Activated CD4-positive, alpha-beta memory T cell treated with anti-CD3 and anti-CD28 coated beads, Interleukin-2, amount 10 ng/mL, durations not matched to agents 7 days and 5 days (primary cell): Measurements from ENCODE around the gene VAPA. TPM values are rescaled to one million over a fixed set of nuclear protein-coding genes. Genes with fewer than 3 reads are reported as not detected.

Source experiments
- CTCF ChIA-PET: fragments of 350-600 bp; sonication (Branson Sonifier 250); formaldehyde crosslinking; loops from one replicate; lab custom pipeline; 2021; ENCODE audit warnings: antibody characterized with exemption, inconsistent platforms; lab: Charles Lee
- POLR2A ChIA-PET: fragments of 350-600 bp; sonication (Branson Sonifier 250); formaldehyde crosslinking; loops from one replicate; lab custom pipeline; 2021; ENCODE audit warnings: antibody characterized with exemption; lab: Charles Lee
- DNase-seq: peaks from one replicate; pipeline ENCODE4 v3.0.0-alpha.2; 2020
- H3K27ac Mint-ChIP-seq: one replicate; pipeline ENCODE4 v1.8.0; 2021; ENCODE audit warnings: mild to moderate bottlenecking, mixed read lengths
- H3K27me3 Mint-ChIP-seq: one replicate; pipeline ENCODE4 v1.8.0; 2021; ENCODE audit warnings: mixed read lengths
- H3K36me3 Mint-ChIP-seq: one replicate; pipeline ENCODE4 v1.8.0; 2021; ENCODE audit warnings: low read depth, mixed read lengths
- H3K4me1 Mint-ChIP-seq: one replicate; pipeline ENCODE4 v1.8.0; 2021; ENCODE audit warnings: mixed read lengths
- H3K4me3 Mint-ChIP-seq: one replicate; pipeline ENCODE4 v1.8.0; 2021; ENCODE audit warnings: mild to moderate bottlenecking, mixed read lengths
- H3K9me3 Mint-ChIP-seq: one replicate; pipeline ENCODE4 v1.8.0; 2021; ENCODE audit warnings: mixed read lengths
- total RNA-seq, 2 experiments: library from RNA; stranded (reverse); gene quantifications; one replicate each; pipeline ENCODE4 v1.2.3, GENCODE V29; 2021

VAPA gene
- total RNA-seq, 2 experiments from 2014 or later: 132 to 142 TPM

DNA sequence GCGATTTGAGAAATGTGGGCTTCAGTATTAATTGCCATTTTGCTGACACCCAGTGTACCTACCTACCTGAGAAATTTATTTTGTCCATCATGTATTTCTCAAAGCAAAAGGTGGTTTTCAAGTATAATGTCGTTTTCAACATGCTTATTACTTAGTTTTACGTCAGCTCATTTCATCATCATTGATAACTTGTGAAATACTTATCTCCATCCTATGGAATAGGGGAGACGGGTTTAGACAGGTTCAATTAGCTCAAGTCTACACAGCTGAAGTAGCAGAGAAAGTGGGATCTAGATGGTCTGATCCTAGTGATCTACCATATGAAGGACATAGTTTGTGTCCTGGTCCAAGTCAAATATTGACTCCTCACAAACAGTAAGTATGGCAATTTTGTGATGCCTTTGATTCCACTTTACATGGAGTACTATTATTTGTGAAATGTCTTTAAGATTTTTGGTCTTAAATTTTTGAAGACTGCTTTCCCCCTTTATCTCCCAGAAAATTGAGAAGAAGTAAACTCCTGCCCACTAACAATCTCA lies 45.1 kb downstream of the VAPA start:
- H3K27ac Mint-ChIP-seq: no peak overlapping the region
- no peak overlapping the region for H3K4me3 Mint-ChIP-seq
- peaks cover 3% of the 10 kb centered on the region for H3K27me3 Mint-ChIP-seq
- no peak for DNase-seq
- H3K4me1 Mint-ChIP-seq: no peaks in the 10 kb centered on the region
- H3K9me3 Mint-ChIP-seq: no peaks in the 10 kb centered on the region
- POLR2A ChIA-PET: interaction anchor here (2.7 kb wide), 1 partner anchor 45 kb away, joined by 15 read pairs; the partner anchor contains the start of gene VAPA
- H3K36me3 Mint-ChIP-seq: peaks cover 15% of the 10 kb centered on the region
- CTCF ChIA-PET: interaction anchor here (1.9 kb wide), 1 partner anchor 13 kb away, joined by 7 read pairs; no protein-coding TSS in a partner anchor

DNA sequence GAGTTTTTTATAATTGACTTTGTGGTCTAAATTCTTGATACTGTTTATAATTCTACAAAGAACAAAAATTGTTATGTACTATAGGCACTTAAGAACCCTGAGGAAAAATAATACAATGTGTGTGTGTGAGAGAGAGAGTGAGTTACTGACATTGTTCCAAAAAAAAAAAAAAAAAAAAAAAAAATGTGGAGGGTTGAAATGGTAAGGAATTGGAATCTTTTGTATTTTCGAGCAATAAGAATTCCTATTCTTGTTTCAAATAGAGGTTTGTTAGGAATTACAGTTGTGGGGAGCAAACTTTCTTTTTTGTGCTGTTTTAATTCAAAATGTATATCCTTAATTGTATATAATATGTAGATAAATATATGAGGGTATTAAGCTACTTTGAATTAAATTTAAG lies 45.7 kb downstream of the VAPA start:
- Mint-ChIP-seq H3K4me1 (no peaks in the 10 kb centered on the region), H3K4me3 (no peak overlapping the region), H3K36me3 (peaks cover 11% of the 10 kb centered on the region), H3K27me3 (peaks cover 3% of the 10 kb centered on the region), H3K27ac (no peak overlapping the region), H3K9me3 (no peaks in the 10 kb centered on the region)
- ChIA-PET CTCF (interaction anchor here (1.9 kb wide), 2 partner anchors 9 to 13 kb away, joined by 6 to 7 read pairs; no protein-coding TSS in a partner anchor), POLR2A (no interaction called here)
- no peak for DNase-seq

DNA sequence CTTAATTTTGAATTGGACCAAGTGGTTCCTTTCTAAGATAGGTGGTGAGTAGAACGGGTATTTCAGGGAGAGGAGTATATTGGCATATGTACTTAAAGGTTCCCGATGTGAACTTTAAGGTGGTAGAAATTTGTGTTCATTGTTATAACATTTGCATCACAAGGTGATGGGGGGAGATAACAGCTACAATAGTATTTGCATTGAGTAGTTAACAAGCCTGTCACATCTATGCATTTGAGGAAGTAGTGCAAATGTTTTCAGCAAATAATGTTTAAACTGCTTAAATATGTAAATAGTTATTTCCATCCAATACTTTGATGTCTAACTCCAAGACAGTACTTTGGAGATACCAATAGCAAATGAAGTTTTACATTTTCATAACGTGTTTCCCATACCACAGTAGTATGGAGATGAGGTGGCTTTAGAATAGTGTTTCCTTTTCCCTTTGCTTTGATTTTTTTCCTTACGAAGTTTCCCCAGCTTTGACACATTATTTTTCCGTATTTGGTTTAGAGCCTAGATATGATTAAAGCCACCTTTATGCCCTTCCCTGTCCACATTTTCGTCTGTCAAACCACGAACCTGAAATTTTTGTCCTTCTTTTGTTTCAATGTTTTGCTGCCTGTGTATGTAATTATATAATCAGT lies 46.6 kb downstream of the VAPA start:
- H3K36me3 Mint-ChIP-seq: peaks cover 8% of the 10 kb centered on the region
- DNase-seq: no peak
- peaks cover 3% of the 10 kb centered on the region for H3K27me3 Mint-ChIP-seq
- H3K4me3 Mint-ChIP-seq: no peak overlapping the region
- no peaks in the 10 kb centered on the region for H3K9me3 Mint-ChIP-seq
- CTCF ChIA-PET: interaction anchor here (1.9 kb wide), 2 partner anchors 10 to 12 kb away, joined by 6 to 7 read pairs; no protein-coding TSS in a partner anchor
- POLR2A ChIA-PET: interaction anchor here (1.0 kb wide), 1 partner anchor 11 kb away, joined by 3 read pairs; no protein-coding TSS in a partner anchor
- H3K4me1 Mint-ChIP-seq: no peaks in the 10 kb centered on the region
- no peak overlapping the region for H3K27ac Mint-ChIP-seq

DNA sequence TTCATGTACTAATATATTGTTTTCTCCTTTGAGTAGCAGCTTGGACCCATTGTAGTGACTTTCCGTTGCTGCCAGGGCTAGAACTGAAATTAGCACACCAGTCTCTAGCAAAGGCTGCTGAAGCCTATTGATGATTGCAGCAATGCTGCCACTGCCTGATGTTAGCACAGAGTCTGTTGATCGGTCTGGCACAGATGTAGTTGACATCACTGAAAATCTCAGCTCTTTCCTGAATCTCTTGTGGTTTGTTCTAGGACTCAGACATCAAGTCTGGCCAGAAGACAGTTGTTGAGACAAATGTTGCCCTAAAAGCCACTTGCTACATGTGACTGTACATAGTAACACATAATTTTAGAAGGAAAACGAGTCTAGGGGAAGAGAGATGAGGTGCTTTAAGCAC lies 47.2 kb downstream of the VAPA start:
- CTCF ChIA-PET: interaction anchor here (1.9 kb wide), 1 partner anchor 10 kb away, joined by 6 read pairs; no protein-coding TSS in a partner anchor
- peaks cover 3% of the 10 kb centered on the region for H3K36me3 Mint-ChIP-seq
- no peak overlapping the region for H3K4me3 Mint-ChIP-seq
- peaks cover 7% of the 10 kb centered on the region for H3K27me3 Mint-ChIP-seq
- no peaks in the 10 kb centered on the region for H3K9me3 Mint-ChIP-seq
- H3K4me1 Mint-ChIP-seq: peaks cover 5% of the 10 kb centered on the region
- no peak overlapping the region for H3K27ac Mint-ChIP-seq
- no peak for DNase-seq
- POLR2A ChIA-PET: interaction anchor here (1.0 kb wide), 1 partner anchor 12 kb away, joined by 3 read pairs; no protein-coding TSS in a partner anchor

DNA sequence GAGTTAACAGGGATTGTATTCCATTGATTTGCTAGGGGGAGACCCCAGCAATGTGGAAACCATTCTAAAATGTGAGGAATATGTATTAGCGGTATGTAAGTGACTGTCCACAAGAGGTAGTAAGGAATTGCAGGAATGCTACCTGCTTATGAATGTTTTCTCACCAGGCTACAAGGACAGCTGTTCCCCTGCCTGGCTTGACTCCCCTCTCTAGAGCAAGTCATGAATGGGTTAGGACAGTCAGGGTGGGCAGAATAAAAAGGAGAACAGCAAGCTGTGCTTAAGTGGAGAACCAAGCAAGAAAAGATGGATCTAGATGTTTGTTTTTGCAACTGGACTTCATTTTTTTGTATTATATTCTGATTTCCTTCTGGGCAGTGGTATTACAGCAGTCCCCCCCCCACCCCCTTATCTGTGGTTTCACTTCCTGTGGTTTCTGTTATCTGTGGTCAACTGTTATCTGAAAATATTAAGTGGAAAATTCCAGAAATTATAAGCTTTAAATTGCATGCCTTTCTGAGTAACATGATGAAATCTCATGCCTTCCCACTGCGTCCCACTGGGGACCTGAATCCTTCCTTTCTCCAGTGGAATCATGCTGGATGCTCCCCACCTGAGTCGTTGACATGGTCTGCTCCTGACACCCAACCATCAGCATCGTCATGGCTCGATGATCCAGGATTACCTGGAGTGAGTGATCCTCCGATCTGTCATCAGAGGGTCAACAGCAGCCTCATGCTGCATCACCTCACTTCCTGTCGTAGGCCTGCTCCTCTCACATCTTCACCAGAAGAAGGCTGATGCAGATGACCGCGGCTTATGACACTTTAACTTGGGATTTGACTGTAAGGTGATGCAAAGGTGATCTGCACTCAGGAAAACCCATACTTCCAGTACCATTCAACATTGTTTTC lies 52.2 kb downstream of the VAPA start:
- no peak for DNase-seq
- Mint-ChIP-seq H3K4me1 (peaks cover 13% of the 10 kb centered on the region), H3K27me3 (peaks cover 30% of the 10 kb centered on the region), H3K4me3 (no peak overlapping the region), H3K27ac (no peak overlapping the region), H3K36me3 (no peaks in the 10 kb centered on the region), H3K9me3 (no peaks in the 10 kb centered on the region)
- CTCF ChIA-PET: no interaction called here
- POLR2A ChIA-PET: no interaction called here

DNA sequence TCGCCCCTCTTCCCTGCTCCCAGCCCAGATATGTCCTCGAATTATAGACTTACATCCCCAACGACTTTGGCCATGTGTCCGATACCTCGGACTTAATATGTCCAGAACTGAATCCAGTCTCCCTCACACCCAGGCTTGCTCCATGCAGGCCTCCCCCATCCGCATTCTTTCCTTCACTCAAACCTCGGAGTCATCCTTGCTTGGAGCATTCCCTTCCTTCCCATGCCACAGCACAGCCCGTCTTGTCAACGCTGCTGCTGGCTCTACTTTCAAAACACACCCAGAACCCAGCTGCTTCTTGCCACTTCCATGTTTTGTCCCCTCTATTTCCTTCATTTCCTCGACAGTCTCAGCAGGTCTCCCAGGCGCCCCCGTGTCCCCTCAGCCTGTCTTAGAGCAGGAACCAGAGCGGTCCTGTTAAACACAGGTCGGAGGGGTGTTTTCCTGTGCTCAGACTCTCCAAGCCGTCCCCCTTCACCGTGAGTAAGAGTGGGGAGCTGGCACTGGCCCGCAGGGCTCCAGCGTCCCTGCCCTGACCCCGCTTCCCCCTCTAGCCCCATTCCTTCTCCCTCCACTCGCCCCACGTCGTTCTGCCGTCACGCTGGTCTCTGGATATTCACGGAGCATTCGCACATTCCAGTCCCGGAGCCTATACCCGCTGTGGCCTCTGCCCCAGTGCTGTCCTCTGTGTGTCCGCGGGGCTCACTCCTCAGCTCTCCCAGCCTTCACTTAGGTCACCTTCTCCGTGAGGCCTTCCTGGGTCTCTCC lies 54.4 kb downstream of the VAPA start:
- Mint-ChIP-seq H3K27ac (no peak overlapping the region), H3K9me3 (no peaks in the 10 kb centered on the region), H3K36me3 (no peaks in the 10 kb centered on the region), H3K4me1 (peaks cover 13% of the 10 kb centered on the region), H3K4me3 (no peak overlapping the region), H3K27me3 (peaks cover 33% of the 10 kb centered on the region)
- ChIA-PET POLR2A (interaction anchor here (1.1 kb wide), 1 partner anchor 55 kb away, joined by 4 read pairs; the partner anchor contains the start of gene VAPA), CTCF (interaction anchor here (1.3 kb wide), 1 partner anchor 19 kb away, joined by 3 read pairs; no protein-coding TSS in a partner anchor)
- DNase-seq: no peak

DNA sequence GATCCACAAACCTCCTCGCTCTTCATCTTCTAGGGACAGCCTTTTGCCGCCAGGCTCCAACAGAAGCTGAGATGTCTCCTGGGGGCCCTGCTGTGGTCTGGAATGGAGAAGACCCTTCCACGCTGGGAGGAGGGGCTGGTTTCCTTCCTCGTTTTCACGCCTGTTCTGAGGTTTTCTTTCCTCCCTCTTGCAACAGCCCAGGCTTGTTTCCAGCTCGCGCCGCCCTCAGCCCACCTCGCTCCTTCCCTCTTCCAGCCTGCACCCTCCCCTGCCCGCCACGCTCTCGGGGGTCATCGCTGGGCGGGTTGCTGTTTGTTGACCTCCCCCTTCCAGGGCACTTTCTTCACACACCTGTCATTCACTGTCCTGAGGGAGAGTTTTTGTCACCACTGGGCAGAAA lies 55.4 kb downstream of the VAPA start:
- DNase-seq: no peak
- CTCF ChIA-PET: interaction anchor here (1.3 kb wide), 1 partner anchor 20 kb away, joined by 3 read pairs; no protein-coding TSS in a partner anchor
- H3K4me3 Mint-ChIP-seq: no peak overlapping the region
- peaks cover 13% of the 10 kb centered on the region for H3K4me1 Mint-ChIP-seq
- POLR2A ChIA-PET: interaction anchor here (1.1 kb wide), 1 partner anchor 56 kb away, joined by 4 read pairs; the partner anchor contains the start of gene VAPA
- H3K27ac Mint-ChIP-seq: no peak overlapping the region
- H3K9me3 Mint-ChIP-seq: no peaks in the 10 kb centered on the region
- H3K36me3 Mint-ChIP-seq: no peaks in the 10 kb centered on the region
- H3K27me3 Mint-ChIP-seq: peaks cover 36% of the 10 kb centered on the region

DNA sequence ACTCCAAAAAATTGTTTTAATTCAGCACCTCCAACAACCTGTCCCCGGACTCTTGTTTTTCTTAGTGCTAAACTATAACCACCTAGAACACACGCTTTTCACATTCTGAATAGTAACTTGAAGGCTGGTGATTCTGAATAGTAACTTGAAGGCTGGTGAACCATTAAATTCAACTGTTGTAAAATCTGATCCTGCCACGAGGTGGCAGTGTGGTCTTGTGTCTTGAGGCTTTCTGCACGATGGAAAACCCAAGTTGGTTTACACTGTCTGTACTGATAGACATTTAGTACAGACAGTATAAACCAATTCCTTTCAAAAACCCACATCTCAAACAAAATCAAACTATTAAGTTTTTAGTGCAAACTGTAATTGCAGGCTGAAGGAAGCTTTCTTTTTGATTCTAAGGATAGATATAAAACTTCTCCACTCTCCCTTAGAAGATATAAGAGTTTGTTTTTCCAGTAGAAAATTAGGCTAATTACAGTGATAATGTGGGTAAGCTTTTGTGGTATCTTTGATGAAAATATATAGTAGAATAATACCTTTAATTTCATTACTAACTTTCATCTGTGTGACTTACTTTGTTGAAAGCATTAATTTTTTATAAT lies 57.6 kb downstream of the VAPA start:
- Mint-ChIP-seq H3K27me3 (peaks cover 32% of the 10 kb centered on the region), H3K9me3 (peaks cover 2% of the 10 kb centered on the region), H3K27ac (no peak overlapping the region), H3K36me3 (no peaks in the 10 kb centered on the region), H3K4me3 (no peak overlapping the region), H3K4me1 (peaks cover 4% of the 10 kb centered on the region)
- CTCF ChIA-PET: interaction anchor here (0.5 to 3.6 kb wide), 8 partner anchors 8 to 1196 kb away, joined by 3 to 25 read pairs (median 6); no protein-coding TSS in a partner anchor
- POLR2A ChIA-PET: no interaction called here
- DNase-seq: peak; percentile 73

DNA sequence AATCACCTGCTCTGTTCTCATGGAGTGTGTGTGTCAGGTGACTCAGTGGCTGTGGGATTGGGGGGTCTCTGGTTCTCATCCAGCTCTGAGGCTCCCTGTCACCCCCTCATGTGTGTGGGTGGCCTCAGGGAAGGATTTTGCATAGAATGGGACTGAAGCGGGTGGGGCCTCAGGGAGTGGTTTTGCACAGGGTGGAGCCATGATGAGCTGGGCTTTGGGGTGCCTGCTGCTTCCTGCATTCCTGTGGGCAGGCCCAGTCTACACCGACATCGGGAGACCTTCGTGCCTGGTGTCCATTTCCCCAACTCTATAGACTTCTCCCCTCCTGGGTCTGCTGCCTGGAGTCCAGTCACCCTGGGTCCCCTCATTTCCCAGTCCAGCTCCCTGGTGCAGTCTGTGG lies 59.7 kb downstream of the VAPA start:
- no peak for DNase-seq
- Mint-ChIP-seq H3K36me3 (no peaks in the 10 kb centered on the region), H3K27ac (no peak overlapping the region), H3K27me3 (peaks cover 28% of the 10 kb centered on the region), H3K9me3 (peaks cover 2% of the 10 kb centered on the region), H3K4me3 (no peak overlapping the region), H3K4me1 (peaks cover 4% of the 10 kb centered on the region)
- POLR2A ChIA-PET: no interaction called here
- CTCF ChIA-PET: interaction anchor here (1.9 kb wide), 1 partner anchor 14 kb away, joined by 7 read pairs; no protein-coding TSS in a partner anchor

DNA sequence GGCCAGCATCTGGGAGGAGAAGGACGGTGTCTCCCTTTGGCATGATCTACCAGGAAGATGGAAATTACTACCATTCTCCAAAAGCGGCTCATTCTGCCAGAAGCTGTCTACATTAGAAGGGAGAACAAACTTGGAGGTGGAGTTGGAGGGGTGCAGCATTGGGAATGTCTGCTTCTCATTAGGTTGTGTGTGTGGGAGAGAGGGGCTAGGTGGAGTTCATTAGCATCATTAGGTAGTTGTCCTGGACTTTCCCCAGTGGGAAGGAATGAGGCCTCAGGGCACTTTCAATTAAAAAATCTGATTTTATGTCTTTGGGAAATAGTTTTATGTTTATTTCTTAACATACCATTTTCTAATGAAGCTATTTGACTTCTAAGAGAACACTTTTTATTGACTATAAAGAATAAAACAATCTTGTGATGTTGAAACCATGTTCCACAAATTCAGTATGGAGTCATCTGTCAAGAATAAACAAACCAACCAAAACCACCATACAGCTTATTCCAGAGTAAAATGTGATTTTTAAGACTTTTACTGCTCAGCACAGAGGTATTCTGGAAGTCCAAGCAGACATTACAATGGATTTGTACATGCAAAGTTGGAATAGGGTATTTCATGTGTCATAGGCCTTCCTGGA lies 60.6 kb downstream of the VAPA start:
- ChIA-PET CTCF (no interaction called here), POLR2A (no interaction called here)
- no peak for DNase-seq
- Mint-ChIP-seq H3K36me3 (no peaks in the 10 kb centered on the region), H3K27me3 (peaks cover 23% of the 10 kb centered on the region), H3K9me3 (peaks cover 2% of the 10 kb centered on the region), H3K4me1 (peaks cover under 1% of the 10 kb centered on the region), H3K27ac (no peak overlapping the region), H3K4me3 (no peak overlapping the region)

DNA sequence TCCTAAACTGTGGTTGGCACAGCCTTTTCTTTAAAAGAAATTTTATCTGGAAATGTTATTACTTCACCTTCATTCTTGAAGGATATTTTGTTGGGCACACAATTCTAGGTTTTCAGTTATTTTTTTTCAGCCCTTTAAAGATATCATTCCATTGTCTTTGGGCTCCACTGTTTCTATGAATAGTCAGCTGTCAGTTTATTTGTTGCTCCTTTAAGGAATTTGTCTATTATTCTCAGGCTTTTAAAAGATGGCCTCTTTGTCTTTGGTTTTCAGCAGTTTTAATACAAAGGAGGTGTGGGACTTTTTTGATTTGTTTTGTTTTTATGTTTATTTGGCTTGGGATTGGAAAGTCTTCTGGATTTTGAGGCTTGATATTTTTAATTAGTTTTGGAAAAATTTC lies 61.8 kb downstream of the VAPA start:
- Mint-ChIP-seq H3K27ac (no peak overlapping the region), H3K4me1 (no peaks in the 10 kb centered on the region), H3K9me3 (peaks cover 2% of the 10 kb centered on the region), H3K4me3 (no peak overlapping the region), H3K36me3 (no peaks in the 10 kb centered on the region), H3K27me3 (peaks cover 28% of the 10 kb centered on the region)
- ChIA-PET CTCF (no interaction called here), POLR2A (no interaction called here)
- no peak for DNase-seq
